Astrocyte (in vitro differentiated cells and primary cell): ENCODE data around the gene TTYH1. TPM values are rescaled to one million over a fixed set of nuclear protein-coding genes. Genes with fewer than 3 reads are reported as not detected.
A peak's percentile ranks its signal among the peaks of the same experiment; 100 is the strongest.

Source experiments
- DNase-seq: peaks from one replicate; pipeline ENCODE4 v3.0.0-alpha.2; 2010; ENCODE audit warnings: low read depth
- FAIRE-seq: peaks from 2 replicates; lab custom pipeline; 2011; peaks lifted over from hg19 to GRCh38; lab: Jason Lieb, UNC
- H2AFZ ChIP-seq: 2 replicates; pipeline ENCODE4 v1.6.0; 2012; ENCODE audit warnings: low read depth, low read length, inconsistent platforms
- H3K27ac ChIP-seq: 2 replicates; pipeline ENCODE4 v1.5.1; 2011; ENCODE audit warnings: low read depth, low read length, inconsistent platforms
- H3K27me3 ChIP-seq: 2 replicates; pipeline ENCODE4 v1.6.0; 2011; ENCODE audit warnings: low read length, inconsistent platforms; ENCODE audit not compliant: insufficient read depth
- H3K36me3 ChIP-seq: 2 replicates; pipeline ENCODE4 v1.5.1; 2011; ENCODE audit warnings: low read length, inconsistent platforms; ENCODE audit not compliant: insufficient read depth
- H3K4me1 ChIP-seq: 2 replicates; pipeline ENCODE4 v1.5.1; 2011; ENCODE audit warnings: low read length, inconsistent platforms; ENCODE audit not compliant: insufficient read depth
- H3K4me2 ChIP-seq: 2 replicates; pipeline ENCODE4 v1.6.0; 2012; ENCODE audit warnings: low read length, inconsistent platforms
- H3K4me3 ChIP-seq: 2 replicates; pipeline ENCODE4 v1.5.1; 2011; ENCODE audit warnings: low read depth, mild to moderate bottlenecking, low read length, inconsistent platforms; ENCODE audit not compliant: insufficient read depth
- H3K79me2 ChIP-seq: 2 replicates; pipeline ENCODE4 v1.6.0; 2012; ENCODE audit warnings: mild to moderate bottlenecking, low read length, inconsistent platforms; ENCODE audit not compliant: insufficient read depth
- H3K9ac ChIP-seq: 2 replicates; pipeline ENCODE4 v1.6.0; 2012; ENCODE audit warnings: mild to moderate bottlenecking, low read length, inconsistent platforms
- H3K9me3 ChIP-seq: 2 replicates; pipeline ENCODE4 v1.5.1; 2012; ENCODE audit warnings: low read depth, mild to moderate bottlenecking, low read length, inconsistent platforms; ENCODE audit not compliant: insufficient read depth
- H4K20me1 ChIP-seq: 2 replicates; pipeline ENCODE4 v1.6.0; 2012; ENCODE audit warnings: low read length, inconsistent platforms; ENCODE audit not compliant: insufficient read depth
- H3K27ac Mint-ChIP-seq: one replicate; pipeline ENCODE4 v1.8.0; 2021; ENCODE audit warnings: mild to moderate bottlenecking, mixed read lengths; ENCODE audit not compliant: unreplicated experiment
- H3K27me3 Mint-ChIP-seq: one replicate; pipeline ENCODE4 v1.8.0; 2021; ENCODE audit warnings: low read depth, mixed read lengths; ENCODE audit not compliant: unreplicated experiment
- H3K36me3 Mint-ChIP-seq: one replicate; pipeline ENCODE4 v1.8.0; 2021; ENCODE audit warnings: low read depth, mixed read lengths; ENCODE audit not compliant: unreplicated experiment
- H3K4me1 Mint-ChIP-seq: one replicate; pipeline ENCODE4 v1.8.0; 2021; ENCODE audit warnings: low read depth, mixed read lengths; ENCODE audit not compliant: unreplicated experiment
- H3K4me3 Mint-ChIP-seq: one replicate; pipeline ENCODE4 v1.8.0; 2021; ENCODE audit warnings: mild to moderate bottlenecking, moderate library complexity, mixed read lengths; ENCODE audit not compliant: unreplicated experiment
- H3K9me3 Mint-ChIP-seq: one replicate; pipeline ENCODE4 v1.8.0; 2021; ENCODE audit warnings: mild to moderate bottlenecking, mixed read lengths; ENCODE audit not compliant: unreplicated experiment
- CTCF ChIP-seq: IDR thresholded peaks from 2 replicates; pipeline ENCODE4 v1.5.1; 2011; ENCODE audit warnings: low read depth, mild to moderate bottlenecking, inconsistent platforms, low read length, moderate library complexity; ENCODE audit not compliant: insufficient read depth
- EZH2 ChIP-seq: IDR thresholded peaks from 2 replicates; pipeline ENCODE4 v1.6.1; 2012; ENCODE audit warnings: mild to moderate bottlenecking, low read length, inconsistent platforms; ENCODE audit not compliant: insufficient read depth
- total RNA-seq: library from RNA; stranded (reverse); gene quantifications from 2 replicates; pipeline ENCODE4 v1.2.1, GENCODE V29; 2021

TTYH1 gene
- total RNA-seq, 1 donor from 2014 or later: 8.4 TPM

GRCh38 chr19:54461210-54461609, 45.9 kb downstream of the TTYH1 start:
- TF ChIP-seq CTCF: no peak
- no peak for TF ChIP-seq EZH2
- Histone ChIP-seq H3K27me3 (no peaks in the 10 kb centered on the region), H3K27ac (no peak overlapping the region), H3K4me1 (peaks cover 24% of the 10 kb centered on the region), H3K79me2 (peaks cover 52% of the 10 kb centered on the region), H4K20me1 (peaks cover 56% of the 10 kb centered on the region), H3K4me2 (no peak overlapping the region), H3K9ac (no peak overlapping the region), H3K36me3 (peaks cover 16% of the 10 kb centered on the region), H3K9me3 (no peaks in the 10 kb centered on the region), H2AFZ (no peak overlapping the region), H3K4me3 (no peak overlapping the region)
- no peak for DNase-seq
- peaks cover 8% of the 10 kb centered on the region for H3K4me1 Mint-ChIP-seq
- FAIRE-seq: no peak
- H3K9me3 Mint-ChIP-seq: no peaks in the 10 kb centered on the region
- peaks cover 22% of the 10 kb centered on the region for H3K36me3 Mint-ChIP-seq
- H3K27ac Mint-ChIP-seq: peak overlapping the region; percentile 90
- H3K4me3 Mint-ChIP-seq: peak overlapping the region; percentile 66
- H3K27me3 Mint-ChIP-seq: no peaks in the 10 kb centered on the region

DNA sequence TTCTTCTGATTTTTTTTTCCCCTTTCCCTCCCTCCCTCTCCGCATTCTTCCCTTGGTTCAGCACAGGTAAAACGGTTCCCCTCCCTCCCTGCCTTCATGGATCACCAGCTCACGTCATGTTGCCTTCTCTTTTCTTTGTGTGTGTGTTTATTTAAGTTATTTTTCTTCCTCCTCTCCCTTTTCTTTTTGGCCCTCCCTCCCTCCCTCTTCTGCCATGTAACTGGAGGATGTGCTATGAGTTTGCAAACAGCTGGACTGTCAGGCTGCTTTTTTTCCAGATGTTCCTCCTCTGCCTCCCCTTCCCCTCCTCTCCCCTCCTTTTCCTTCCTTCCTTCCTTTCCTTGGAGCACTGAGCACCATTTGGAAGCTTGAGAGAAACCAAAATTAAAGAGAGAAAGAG, 46.3 kb downstream of the TTYH1 start:
- no peaks in the 10 kb centered on the region for H3K27me3 ChIP-seq
- TF ChIP-seq EZH2: no peak
- no peak for TF ChIP-seq CTCF
- H4K20me1 ChIP-seq: peaks cover 54% of the 10 kb centered on the region
- no peak overlapping the region for H2AFZ ChIP-seq
- H3K4me3 ChIP-seq: no peak overlapping the region
- Mint-ChIP-seq H3K4me1 (peaks cover 8% of the 10 kb centered on the region), H3K27ac (peak overlapping the region; percentile 90), H3K4me3 (peak overlapping the region; percentile 66), H3K27me3 (no peaks in the 10 kb centered on the region), H3K9me3 (no peaks in the 10 kb centered on the region), H3K36me3 (peaks cover 25% of the 10 kb centered on the region)
- no peaks in the 10 kb centered on the region for H3K9me3 ChIP-seq
- H3K9ac ChIP-seq: no peak overlapping the region
- no peak overlapping the region for H3K27ac ChIP-seq
- H3K4me1 ChIP-seq: peaks cover 24% of the 10 kb centered on the region
- H3K4me2 ChIP-seq: peak overlapping the region; percentile 93
- H3K79me2 ChIP-seq: peaks cover 49% of the 10 kb centered on the region
- H3K36me3 ChIP-seq: peaks cover 16% of the 10 kb centered on the region
- FAIRE-seq (no peak), DNase-seq (no peak)

DNA sequence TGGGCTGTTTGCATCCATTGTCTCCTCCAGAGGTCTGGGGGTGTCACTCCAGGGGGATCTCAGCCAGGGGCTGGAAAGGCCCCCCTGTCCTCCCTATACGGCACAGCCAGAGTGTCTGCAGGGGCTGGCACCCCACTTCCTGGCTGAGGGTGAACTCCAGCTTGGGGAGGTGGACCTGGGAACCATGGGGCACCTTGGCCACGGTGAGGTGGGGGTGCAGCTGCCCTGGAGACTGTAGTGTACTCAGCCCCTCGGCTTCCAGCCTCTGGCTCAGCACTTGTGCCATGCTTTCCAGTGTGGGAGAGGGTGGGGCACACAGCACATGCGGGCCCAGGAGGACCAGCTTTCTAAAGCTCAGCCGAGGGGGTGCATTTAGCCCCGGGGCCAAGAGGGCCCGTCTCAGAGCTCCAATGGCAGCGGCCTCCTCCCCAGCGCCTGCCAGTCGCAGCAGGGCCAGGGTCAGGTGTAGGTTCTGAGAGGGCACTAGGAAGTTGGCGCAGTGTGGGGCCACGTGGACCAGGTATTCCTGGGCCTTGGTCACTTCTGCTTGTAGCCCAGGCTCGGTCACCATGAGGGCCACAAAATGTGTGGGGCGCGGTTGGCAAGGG, 46.9 kb downstream of the TTYH1 start:
- FAIRE-seq (no peak), DNase-seq (no peak)
- peaks cover 13% of the 10 kb centered on the region for H3K36me3 ChIP-seq
- H3K4me3 ChIP-seq: peak overlapping the region; percentile 54
- peak overlapping the region; percentile 84 for H3K9ac ChIP-seq
- peak overlapping the region; percentile 93 for H3K4me2 ChIP-seq
- H3K4me1 ChIP-seq: peaks cover 24% of the 10 kb centered on the region
- H3K27me3 ChIP-seq: no peaks in the 10 kb centered on the region
- Mint-ChIP-seq H3K4me3 (peak overlapping the region; percentile 66), H3K27ac (peak overlapping the region; percentile 90), H3K36me3 (peaks cover 25% of the 10 kb centered on the region), H3K9me3 (no peaks in the 10 kb centered on the region), H3K4me1 (peaks cover 8% of the 10 kb centered on the region), H3K27me3 (no peaks in the 10 kb centered on the region)
- TF ChIP-seq EZH2 (no peak), CTCF (no peak)
- peaks cover 43% of the 10 kb centered on the region for H3K79me2 ChIP-seq
- H4K20me1 ChIP-seq: peaks cover 49% of the 10 kb centered on the region
- H2AFZ ChIP-seq: no peak overlapping the region
- H3K9me3 ChIP-seq: no peaks in the 10 kb centered on the region
- H3K27ac ChIP-seq: no peak overlapping the region
